ENCODE measurements around the gene BCL11A.

GRCh38 chr2:60539140-60539539 lies 14.3 kb downstream of the BCL11A start:
- TF ChIP-seq EZH2 (IDR thresholded peaks at IDR 0.05; ENCODE audit: low read length) = no peak
- TF ChIP-seq CTCF (optimal IDR thresholded peaks at IDR 0.05 in 1 of 3, IDR thresholded peaks at IDR 0.05 in 1 of 3, conservative IDR thresholded peaks at IDR 0.05 in 1 of 3; ENCODE audit: extremely low read depth in 1 of 3, insufficient read depth in 2 of 3, low read length in 3 of 3) = no peak

Data from keratinocyte (primary cell).